Tibial artery (tissue), 4 donors: ENCODE results near the gene KCNA5.

Source experiments
- DNase-seq, 2 donors: peaks; one replicate each; pipeline ENCODE4 v3.0.0-alpha.2; 2019
- H3K27ac ChIP-seq, 2 donors: fragments of 200-600 bp; sonication (generic) in 1 of 2; 1 replicate in 1 of 2; 2 replicates in 1 of 2; pipeline ENCODE4 v1.5.1; 2018 to 2019; ENCODE audit warnings: mild to moderate bottlenecking in 1 of 2
- H3K27me3 ChIP-seq, 2 donors: fragments of 200-600 bp; sonication (generic) in 1 of 2; one replicate each; pipeline versions ENCODE4 v1.5.1 to v1.6.0; 2016 to 2019
- H3K36me3 ChIP-seq, 3 donors: fragments of 200-600 bp; sonication (generic) in 2 of 3; one replicate each; pipeline ENCODE4 v1.5.1; 2016 to 2019; ENCODE audit warnings: mild to moderate bottlenecking in 2 of 3
- H3K4me1 ChIP-seq, 4 donors: fragments of 200-600 bp; sonication (generic) in 2 of 4; 1 replicate in 3 of 4; 2 replicates in 1 of 4; pipeline ENCODE4 v1.5.1; 2016 to 2019
- H3K4me3 ChIP-seq, 2 donors: fragments of 200-600 bp; sonication (generic) in 1 of 2; 1 replicate in 1 of 2; 2 replicates in 1 of 2; pipeline ENCODE4 v1.5.1; 2018 to 2019; ENCODE audit warnings: mild to moderate bottlenecking in 2 of 2
- H3K9me3 ChIP-seq, 3 donors: fragments of 200-600 bp; sonication (generic) in 1 of 3; one replicate each; pipeline ENCODE4 v1.5.1; 2016 to 2019
- CTCF ChIP-seq, 2 experiments: fragments of 200-600 bp in 1 of 2; fragments of 450-650 bp in 1 of 2; IDR thresholded peaks; one replicate each; pipeline ENCODE4 v1.5.1; 2017 to 2019; ENCODE audit warnings: antibody characterized with exemption in 2 of 2, mild to moderate bottlenecking in 1 of 2, moderate library complexity in 1 of 2
- intact Hi-C: fragments of 100-400 bp; cut with DNase I; formaldehyde crosslinking; loops from one replicate; pipeline ENCODE4 v1.15.0; 2023; ENCODE audit warnings: low total_unique reads

Gene KCNA5

GRCh38 chr12:5043589-5044419, at the start of gene KCNA5:
Gene KCNA5 (plus strand): TSS chr12:5043879. CDS start chr12:5044148, 269 bp downstream.
- Histone ChIP-seq H3K4me1 (peaks cover 0 to 39% (median 12%) of the 10 kb centered on the region in 4 donors), H3K9me3 (no peaks in the 10 kb centered on the region), H3K4me3 (peak within 1 kb of the TSS; percentile 58 to 74), H3K27me3 (no peaks in the 10 kb centered on the region), H3K27ac (peak within 1 kb of the TSS; percentile 93 to 97), H3K36me3 (no peaks in the 10 kb centered on the region)
- peak; percentile 32 to 93 for DNase-seq
- no peak for TF ChIP-seq CTCF (IDR thresholded peaks at IDR 0.05)
- intact Hi-C loops = loop anchor here (5.0 kb wide), 1 partner anchor 38 kb away; no protein-coding TSS in a partner anchor

GRCh38 chr12:4994622-4995021, 49.1 kb upstream of the KCNA5 start:
- no peak for TF ChIP-seq CTCF (IDR thresholded peaks at IDR 0.05)
- Histone ChIP-seq H3K4me3 (no peak overlapping the region), H3K27ac (no peak overlapping the region), H3K27me3 (peaks cover 0 to 7% of the 10 kb centered on the region in 2 donors), H3K36me3 (no peaks in the 10 kb centered on the region), H3K4me1 (peaks cover 0 to 14% (median 12%) of the 10 kb centered on the region in 4 donors), H3K9me3 (no peaks in the 10 kb centered on the region)
- intact Hi-C loops = no loop called here
- no peak for DNase-seq

GRCh38 chr12:4996714-4997113, 47.0 kb upstream of the KCNA5 start:
- Histone ChIP-seq H3K9me3 (no peaks in the 10 kb centered on the region), H3K4me3 (no peak overlapping the region), H3K4me1 (peaks cover 0 to 14% (median 12%) of the 10 kb centered on the region in 4 donors), H3K27me3 (no peaks in the 10 kb centered on the region), H3K27ac (no peak overlapping the region), H3K36me3 (no peaks in the 10 kb centered on the region)
- peak in 1 of 2 donors; percentile 49 for DNase-seq
- TF ChIP-seq CTCF (IDR thresholded peaks at IDR 0.05) = no peak
- intact Hi-C loops = no loop called here

GRCh38 chr12:4997939-4998338, 45.7 kb upstream of the KCNA5 start:
- Histone ChIP-seq H3K27me3 (no peaks in the 10 kb centered on the region), H3K4me1 (peaks cover 0 to 14% (median 12%) of the 10 kb centered on the region in 4 donors), H3K36me3 (no peaks in the 10 kb centered on the region), H3K9me3 (no peaks in the 10 kb centered on the region), H3K4me3 (peak overlapping the region in 1 of 2 donors; percentile 5), H3K27ac (peak overlapping the region; percentile 46 to 62)
- no peak for TF ChIP-seq CTCF (IDR thresholded peaks at IDR 0.05)
- peak; percentile 84 to 89 for DNase-seq
- intact Hi-C loops = no loop called here

- intact Hi-C loops = no loop called here
- no peak for DNase-seq
Observed at GRCh38 chr12:5000204-5000603, 43.5 kb upstream of the KCNA5 start.

More at GRCh38 chr12:5000204-5000603, 43.5 kb upstream of the KCNA5 start:
- peaks cover 0 to 14% (median 12%) of the 10 kb centered on the region in 4 donors for H3K4me1 ChIP-seq
- no peak overlapping the region for H3K4me3 ChIP-seq
- H3K36me3 ChIP-seq = no peaks in the 10 kb centered on the region
- H3K9me3 ChIP-seq = no peaks in the 10 kb centered on the region
- H3K27ac ChIP-seq = no peak overlapping the region
- TF ChIP-seq CTCF (IDR thresholded peaks at IDR 0.05) = no peak
- H3K27me3 ChIP-seq = peaks cover 0 to 2% of the 10 kb centered on the region in 2 donors
